Neuronal stem cell (in vitro differentiated cells): ENCODE results near the gene LRRC75B.

Experiments used
- DNase-seq: peaks from one replicate; pipeline ENCODE4 v3.0.0-alpha.2; 2013; ENCODE audit warnings: low spot score
- H2AFZ ChIP-seq: one replicate; pipeline ENCODE4 v1.6.1; 2013; ENCODE audit warnings: mild to moderate bottlenecking, low read length, inconsistent platforms
- H2AK5ac ChIP-seq: 2 replicates; pipeline ENCODE4 v1.6.1; 2013; ENCODE audit warnings: low read depth, mild to moderate bottlenecking, inconsistent platforms, low read length, moderate library complexity, mixed read lengths
- H2BK120ac ChIP-seq: 2 replicates; pipeline ENCODE4 v1.6.1; 2013; ENCODE audit warnings: low read depth, mild to moderate bottlenecking, inconsistent platforms, low read length, moderate library complexity, mixed read lengths
- H2BK12ac ChIP-seq: one replicate; pipeline ENCODE4 v1.6.1; 2013; ENCODE audit warnings: low read length, inconsistent platforms
- H2BK15ac ChIP-seq: 2 replicates; pipeline ENCODE4 v1.6.1; 2013; ENCODE audit warnings: mild to moderate bottlenecking, low read length, inconsistent platforms, mixed read lengths
- H2BK5ac ChIP-seq: one replicate; pipeline ENCODE4 v1.6.1; 2013; ENCODE audit warnings: inconsistent platforms, mild to moderate bottlenecking, low read length, moderate library complexity
- H3K14ac ChIP-seq: one replicate; pipeline ENCODE4 v1.6.1; 2013; ENCODE audit warnings: low read length, inconsistent platforms
- H3K18ac ChIP-seq: 2 replicates; pipeline ENCODE4 v1.6.1; 2013; ENCODE audit warnings: low read length, inconsistent platforms
- H3K23ac ChIP-seq: 2 replicates; pipeline ENCODE4 v1.6.1; 2013; ENCODE audit warnings: low read depth, mild to moderate bottlenecking, mixed read lengths, low read length, inconsistent platforms; ENCODE audit not compliant: poor library complexity
- H3K27ac ChIP-seq: replicated peaks from 3 replicates; pipeline ENCODE4 v1.5.1; 2013; ENCODE audit warnings: low read length, inconsistent platforms
- H3K27me3 ChIP-seq, 3 experiments: 2 replicates each; pipeline ENCODE4 v1.6.1; 2013; ENCODE audit warnings: low read length in 3 of 3, mild to moderate bottlenecking in 2 of 3, inconsistent platforms in 1 of 3, low read depth in 1 of 3, mixed read lengths in 1 of 3, moderate library complexity in 1 of 3; ENCODE audit not compliant: control insufficient read depth in 3 of 3, insufficient read depth in 3 of 3
- H3K36me3 ChIP-seq, 2 donors: replicated peaks in 1 of 2; 2 replicates each; pipeline ENCODE4 v1.6.1; 2013; ENCODE audit warnings: low read length in 2 of 2; ENCODE audit not compliant: control insufficient read depth in 2 of 2, insufficient read depth in 2 of 2
- H3K4ac ChIP-seq: 2 replicates; pipeline ENCODE4 v1.6.1; 2013; ENCODE audit warnings: inconsistent platforms, mild to moderate bottlenecking, low read length, moderate library complexity
- H3K4me1 ChIP-seq, 2 donors: 1 replicate in 1 of 2; 2 replicates in 1 of 2; pipeline ENCODE4 v1.6.1; 2013; ENCODE audit warnings: low read length in 2 of 2, low read depth in 1 of 2; ENCODE audit not compliant: control insufficient read depth in 2 of 2, insufficient read depth in 1 of 2
- H3K4me2 ChIP-seq: one replicate; pipeline ENCODE4 v1.6.1; 2013; ENCODE audit warnings: mild to moderate bottlenecking, low read length, inconsistent platforms; ENCODE audit not compliant: insufficient read depth, poor library complexity, severe bottlenecking
- H3K4me3 ChIP-seq, 2 donors: 2 replicates each; pipeline ENCODE4 v1.5.1; 2013; ENCODE audit warnings: low read length in 2 of 2, mild to moderate bottlenecking in 2 of 2, inconsistent platforms in 1 of 2, moderate library complexity in 1 of 2
- H3K79me1 ChIP-seq: one replicate; pipeline ENCODE4 v1.6.1; 2013; ENCODE audit warnings: low read depth, mild to moderate bottlenecking, inconsistent platforms, low read length, moderate library complexity
- H3K9ac ChIP-seq: one replicate; pipeline ENCODE4 v1.6.1; 2013; ENCODE audit warnings: mild to moderate bottlenecking, low read depth, low read length, inconsistent platforms; ENCODE audit not compliant: poor library complexity
- H3K9me3 ChIP-seq, 2 donors: replicated peaks in 1 of 2; 2 replicates each; pipeline versions ENCODE3 to v1.6.1; 2013; ENCODE audit warnings: low read length in 2 of 2, mild to moderate bottlenecking in 2 of 2, inconsistent platforms in 1 of 2, low read depth in 1 of 2, mixed read lengths in 1 of 2, moderate library complexity in 1 of 2; ENCODE audit not compliant: control insufficient read depth in 2 of 2, insufficient read depth in 1 of 2
- H4K8ac ChIP-seq: one replicate; pipeline ENCODE4 v1.6.1; 2013; ENCODE audit warnings: low read depth, mild to moderate bottlenecking, inconsistent platforms, low read length, moderate library complexity
- H4K91ac ChIP-seq: one replicate; pipeline ENCODE4 v1.6.1; 2013; ENCODE audit warnings: low read length, low read depth, mild to moderate bottlenecking, inconsistent platforms; ENCODE audit not compliant: poor library complexity
- WGBS, 2 donors: extraction: QIAGEN DNeasy Blood & Tissue Kit; methylation state at CpG; one replicate each; pipeline ENCODE4 v1.1.7; 2013; ENCODE audit warnings: missing lambda C conversion rate in 2 of 2, mixed read lengths in 1 of 2; ENCODE audit not compliant: insufficient read length in 2 of 2, insufficient replicate concordance in 1 of 2; ENCODE audit errors: extremely low coverage in 2 of 2; 5-methylcytosine and 5-hydroxymethylcytosine counted together

The LRRC75B gene

GRCh38 chr22:24555165-24556039, 37.5 kb downstream of the LRRC75B start, which contains the start of gene SNRPD3:
TSS of gene SNRPD3 (plus strand) at chr22:24555999. CDS start at chr22:24557675, 1,676 bp downstream.
- Histone ChIP-seq H3K27ac (peak within 1 kb of the TSS; percentile 90), H3K27me3 (no peaks in the 10 kb centered on the region), H3K9me3 (no peaks in the 10 kb centered on the region), H3K4ac (peak within 1 kb of the TSS; percentile 69), H3K79me1 (peaks cover 25% of the 10 kb centered on the region), H4K91ac (peak within 1 kb of the TSS; percentile 94), H2BK12ac (no peak within 1 kb of the TSS), H3K4me1 (peaks cover 11 to 18% of the 10 kb centered on the region in 2 donors), H3K18ac (peak within 1 kb of the TSS; percentile 99), H3K4me2 (peak within 1 kb of the TSS; percentile 85), H3K23ac (peak within 1 kb of the TSS; percentile 95), H3K9ac (peak within 1 kb of the TSS; percentile 96), H2BK15ac (peak within 1 kb of the TSS; percentile 97), H3K4me3 (peak within 1 kb of the TSS; percentile 90 to 95), H2BK120ac (peak within 1 kb of the TSS; percentile 69), H2AFZ (peak within 1 kb of the TSS; percentile 94), H3K36me3 (peaks cover 21 to 53% of the 10 kb centered on the region in 2 donors), H2AK5ac (no peak within 1 kb of the TSS), H3K14ac (peak within 1 kb of the TSS; percentile 82), H2BK5ac (peak within 1 kb of the TSS; percentile 33), H4K8ac (no peak within 1 kb of the TSS)
- peak; percentile 99 for DNase-seq
- WGBS, 2 donors = no CpG with 5 or more reads among the region's 59 CpGs

DNA sequence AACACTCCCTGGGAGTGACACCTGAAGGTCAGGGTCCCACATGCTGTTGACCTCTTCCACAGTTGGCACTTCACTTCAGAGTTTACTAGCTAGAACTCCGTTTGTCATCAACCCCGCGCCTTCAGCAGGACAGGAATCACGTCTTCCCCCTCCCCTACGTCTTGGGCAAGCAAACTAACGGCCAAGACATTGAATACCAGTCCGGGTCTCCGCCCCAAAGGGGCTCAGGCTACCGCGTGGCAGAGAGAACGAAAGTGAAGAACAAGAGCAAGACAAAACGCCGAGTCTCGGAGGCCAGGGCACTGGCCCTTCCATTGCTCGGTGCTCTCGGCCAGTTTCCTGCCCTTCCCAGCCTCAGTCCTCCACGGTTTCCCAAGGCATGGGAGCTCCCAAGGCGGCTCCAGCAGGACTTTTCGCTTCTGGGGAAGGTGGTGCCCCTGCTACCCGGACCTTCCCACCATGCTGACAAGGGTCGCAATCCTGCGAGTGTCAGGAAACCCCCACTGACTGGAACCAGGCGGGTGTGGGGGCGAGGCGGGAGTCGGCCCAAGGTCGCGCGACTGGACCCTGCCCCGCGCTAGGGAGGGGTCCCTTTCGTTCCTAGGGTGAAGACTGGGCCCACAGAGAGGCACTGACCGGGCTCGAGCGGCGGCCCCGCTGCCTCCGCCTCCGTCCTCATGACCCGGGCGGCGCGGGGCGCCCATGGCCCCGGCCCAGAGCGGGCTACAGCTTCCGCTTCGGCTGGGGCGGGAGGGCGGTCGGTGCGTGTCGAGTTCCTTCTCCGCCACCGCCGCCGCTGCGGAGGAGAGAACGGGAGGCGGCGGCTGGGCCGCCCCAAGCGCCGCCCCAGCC, 38.3 kb downstream of the LRRC75B start, which contains the start of gene GUCD1:
Gene GUCD1, minus strand, starts transcription at position 826 of the 852 bp plus-strand sequence. Its CDS starts 147 bp downstream, at position 679.
- Histone ChIP-seq H2AK5ac (peak within 1 kb of the TSS; percentile 44), H2AFZ (peak within 1 kb of the TSS; percentile 94), H3K27me3 (no peaks in the 10 kb centered on the region), H3K14ac (peak within 1 kb of the TSS; percentile 82), H2BK120ac (peak within 1 kb of the TSS; percentile 69), H3K18ac (peak within 1 kb of the TSS; percentile 99), H3K36me3 (peaks cover 22 to 54% of the 10 kb centered on the region in 2 donors), H3K4me2 (peak within 1 kb of the TSS; percentile 85), H3K4me3 (peak within 1 kb of the TSS; percentile 90 to 95), H3K4ac (peak within 1 kb of the TSS; percentile 69), H2BK12ac (no peak within 1 kb of the TSS), H3K9me3 (no peaks in the 10 kb centered on the region), H3K9ac (peak within 1 kb of the TSS; percentile 96), H2BK15ac (peak within 1 kb of the TSS; percentile 97), H4K8ac (no peak within 1 kb of the TSS), H3K23ac (peak within 1 kb of the TSS; percentile 95), H2BK5ac (peak within 1 kb of the TSS; percentile 33), H3K79me1 (peaks cover 28% of the 10 kb centered on the region), H3K4me1 (peaks cover 11 to 18% of the 10 kb centered on the region in 2 donors), H4K91ac (peak within 1 kb of the TSS; percentile 94), H3K27ac (peak within 1 kb of the TSS; percentile 90)
- no CpG with 5 or more reads among the region's 64 CpGs for WGBS, 2 donors
- no peak for DNase-seq

DNA sequence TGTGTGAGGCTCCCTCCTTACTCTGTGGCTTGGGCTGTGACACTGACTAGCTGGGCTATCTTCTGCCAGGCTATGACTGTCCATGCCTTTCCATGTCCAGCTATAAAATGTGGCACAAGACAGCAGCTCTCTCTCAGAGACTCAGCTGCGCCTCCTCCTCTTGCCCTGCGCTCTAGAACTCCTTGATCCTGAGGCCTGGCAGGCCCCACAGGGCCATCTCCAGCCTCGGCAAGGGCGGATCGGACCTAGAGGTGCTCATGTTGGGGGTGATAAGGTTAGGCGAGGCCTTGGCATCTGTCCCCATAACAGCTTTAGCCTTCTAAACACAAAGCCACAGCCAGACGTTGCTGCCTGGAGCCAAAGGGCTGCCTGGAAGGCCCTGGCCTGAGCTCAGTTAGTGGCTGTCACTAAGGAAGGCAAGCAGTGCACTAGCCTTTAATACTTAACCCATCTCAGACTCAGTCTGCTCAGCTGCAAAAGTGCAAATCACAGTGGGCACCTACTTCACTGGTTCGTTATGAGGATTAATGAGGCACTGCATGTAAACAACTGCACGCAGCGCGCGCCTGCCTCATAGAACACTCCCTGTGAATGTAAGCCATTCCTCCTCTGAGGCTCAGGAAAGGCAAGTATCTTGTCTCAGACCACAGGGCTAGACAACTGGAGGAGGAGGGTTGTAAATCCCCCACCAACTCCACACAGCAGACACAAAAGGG, 39.1 kb downstream of the LRRC75B start:
- H3K4me2 ChIP-seq = peak overlapping the region; percentile 84
- H3K36me3 ChIP-seq = peaks cover 19 to 52% of the 10 kb centered on the region in 2 donors
- H3K27me3 ChIP-seq = no peaks in the 10 kb centered on the region
- H4K91ac ChIP-seq = no peak overlapping the region
- H3K9me3 ChIP-seq = no peaks in the 10 kb centered on the region
- H2BK12ac ChIP-seq = no peak overlapping the region
- peak overlapping the region; percentile 57 for H3K9ac ChIP-seq
- peak overlapping the region; percentile 90 to 95 for H3K4me3 ChIP-seq
- H2AK5ac ChIP-seq = no peak overlapping the region
- H3K27ac ChIP-seq = no peak overlapping the region
- no CpG with 5 or more reads among the region's 12 CpGs for WGBS, 2 donors
- peaks cover 11 to 18% of the 10 kb centered on the region in 2 donors for H3K4me1 ChIP-seq
- H3K79me1 ChIP-seq = peaks cover 32% of the 10 kb centered on the region
- no peak overlapping the region for H3K18ac ChIP-seq
- no peak overlapping the region for H2BK15ac ChIP-seq
- no peak overlapping the region for H2BK120ac ChIP-seq
- H3K14ac ChIP-seq = no peak overlapping the region
- H4K8ac ChIP-seq = no peak overlapping the region
- peak overlapping the region; percentile 86 for H2AFZ ChIP-seq
- no peak for DNase-seq
- H3K23ac ChIP-seq = peak overlapping the region; percentile 6
- H3K4ac ChIP-seq = no peak overlapping the region
- H2BK5ac ChIP-seq = no peak overlapping the region
